ENCODE measurements around the gene KRTAP5-3. TPM values are rescaled to one million over a fixed set of nuclear protein-coding genes. Genes with fewer than 3 reads are reported as not detected.
"Not testable (repeated sequence)": the region's sequence is repeated elsewhere in the genome, so short reads cannot be mapped to it uniquely, and the experiment has no call there.

KRTAP5-3 gene
- total and polyA plus RNA-seq, 9 of the 15 experiments (the other 6 are each of a cell fraction or from before 2014, with no cell fraction given): not detected

DNA sequence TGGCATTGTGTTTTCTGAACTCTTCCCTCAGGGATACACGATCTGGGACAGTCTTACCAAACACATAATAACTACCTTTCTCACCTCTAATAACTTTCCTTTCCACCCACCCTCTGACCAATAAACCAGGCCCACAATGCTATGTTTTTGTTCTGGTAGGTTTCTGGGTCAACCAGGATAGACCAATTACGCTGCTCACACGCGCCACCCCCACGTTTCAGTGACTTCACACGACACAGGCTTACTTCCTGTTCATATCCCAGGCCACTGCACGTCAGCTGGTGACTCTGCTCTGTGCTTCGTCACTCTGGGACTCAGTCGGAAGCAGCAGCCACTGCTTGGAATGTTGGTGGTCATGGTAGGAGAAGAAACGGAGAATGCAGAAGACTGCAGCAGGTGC, 11.2 kb upstream of the KRTAP5-3 start (continued):
- TF ChIP-seq, protein P1, sequence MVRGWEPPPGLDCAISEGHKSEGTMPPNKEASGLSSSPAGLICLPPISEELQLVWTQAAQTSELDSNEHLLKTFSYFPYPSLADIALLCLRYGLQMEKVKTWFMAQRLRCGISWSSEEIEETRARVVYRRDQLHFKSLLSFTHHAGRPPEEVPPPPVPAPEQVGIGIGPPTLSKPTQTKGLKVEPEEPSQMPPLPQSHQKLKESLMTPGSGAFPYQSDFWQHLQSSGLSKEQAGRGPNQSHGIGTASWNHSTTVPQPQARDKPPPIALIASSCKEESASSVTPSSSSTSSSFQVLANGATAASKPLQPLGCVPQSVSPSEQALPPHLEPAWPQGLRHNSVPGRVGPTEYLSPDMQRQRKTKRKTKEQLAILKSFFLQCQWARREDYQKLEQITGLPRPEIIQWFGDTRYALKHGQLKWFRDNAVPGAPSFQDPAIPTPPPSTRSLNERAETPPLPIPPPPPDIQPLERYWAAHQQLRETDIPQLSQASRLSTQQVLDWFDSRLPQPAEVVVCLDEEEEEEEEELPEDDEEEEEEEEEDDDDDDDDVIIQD (CRISPR knock-in tag; IDR thresholded peaks at IDR 0.05): no peak
- TF ChIP-seq, protein P2, sequence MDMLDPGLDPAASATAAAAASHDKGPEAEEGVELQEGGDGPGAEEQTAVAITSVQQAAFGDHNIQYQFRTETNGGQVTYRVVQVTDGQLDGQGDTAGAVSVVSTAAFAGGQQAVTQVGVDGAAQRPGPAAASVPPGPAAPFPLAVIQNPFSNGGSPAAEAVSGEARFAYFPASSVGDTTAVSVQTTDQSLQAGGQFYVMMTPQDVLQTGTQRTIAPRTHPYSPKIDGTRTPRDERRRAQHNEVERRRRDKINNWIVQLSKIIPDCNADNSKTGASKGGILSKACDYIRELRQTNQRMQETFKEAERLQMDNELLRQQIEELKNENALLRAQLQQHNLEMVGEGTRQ (CRISPR knock-in tag; IDR thresholded peaks at IDR 0.05): no peak
- TF ChIP-seq ASH1L (IDR thresholded peaks at IDR 0.05; ENCODE audit: borderline replicate concordance, low read depth, partially characterized antibody): no peak

DNA sequence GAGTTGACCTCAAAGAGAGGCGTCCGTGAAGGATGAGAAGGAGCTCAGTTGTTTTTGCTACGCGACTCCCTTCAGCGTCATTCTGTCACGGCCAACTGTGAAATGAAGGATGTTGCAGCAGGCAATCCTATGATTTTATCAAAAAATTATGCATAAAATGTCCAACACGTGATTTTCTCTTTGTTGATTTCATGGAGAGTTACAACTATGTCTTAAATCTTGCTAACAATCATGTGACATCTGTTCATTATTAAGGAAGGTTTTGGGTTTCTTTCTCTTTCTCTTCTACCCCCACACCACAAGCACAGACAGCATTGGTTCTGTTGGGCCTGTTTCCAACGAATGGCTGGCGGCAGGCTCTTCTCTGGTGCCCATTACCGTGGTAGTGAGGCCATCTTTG, 10.0 kb upstream of the KRTAP5-3 start:
- BruUV-seq (replicated peaks): no TSS peak
- H3K4me2 ChIP-seq (ENCODE audit: insufficient read depth, low read length): no peak overlapping the region
- ChIA-PET CTCF (ENCODE audit: low intra/inter-chr PET ratio) (no interaction called here), POLR2A (interaction anchor here (0.6 kb wide), 1 partner anchor 34 kb away, joined by 3 read pairs; no protein-coding TSS in a partner anchor)
- H3K4me1 ChIP-seq (replicated peaks in 1 of 2; ENCODE audit: control insufficient read depth in 2 of 2, insufficient read depth in 2 of 2, low read length in 2 of 2): peaks cover 0 to 2% of the 10 kb centered on the region in 2 experiments; a peak in 2 of 5 replicates
- H3K79me2 ChIP-seq (ENCODE audit: control insufficient read depth, insufficient read depth, low read length): no peaks in the 10 kb centered on the region
- no peaks in the 10 kb centered on the region for H3K36me3 ChIP-seq (ENCODE audit: control insufficient read depth, insufficient read depth, low read length)
- 0 out of 2 replicates have a peak, but pooled peaks cover 1% of the 10 kb centered on the region for H3K9me3 ChIP-seq (replicated peaks; ENCODE audit: control insufficient read depth, insufficient read depth, low read depth, low read length)
- no peak overlapping the region for H3K4me3 ChIP-seq
- H3K27me3 ChIP-seq (ENCODE audit: control insufficient read depth in 2 of 2, insufficient read depth in 2 of 2, low read length in 2 of 2): peaks cover 0 to 19% of the 10 kb centered on the region in 2 experiments; a peak in 3 of 5 replicates
- WGBS (ENCODE audit: insufficient coverage, low coverage, missing lambda C conversion rate): 31% methylated on average over 10 of the region's 10 CpGs
- H3K27ac ChIP-seq (ENCODE audit: extremely low read depth, low read depth, low read length): no peak overlapping the region
- H3K9ac ChIP-seq (ENCODE audit: insufficient read depth in 1 of 2, low read depth in 2 of 2, low read length in 2 of 2): no peak overlapping the region
- no peak overlapping the region for H2AFZ ChIP-seq (ENCODE audit: low read depth, low read length)
- ATAC-seq (no peak), FAIRE-seq (no peak), DNase-seq (ENCODE audit: extremely low read depth in 1 of 4, low spot score in 3 of 4) (no peak)
- in situ Hi-C loops (cut with MboI) (no loop called here), intact Hi-C loops (cut with micrococcal nuclease) (no loop called here)
- H3K9me1 ChIP-seq (ENCODE audit: control insufficient read depth, insufficient read depth, low read length): no peaks in the 10 kb centered on the region
- TF ChIP-seq HLTF (IDR thresholded peaks at IDR 0.05): no peak
- TF ChIP-seq, protein P3, sequence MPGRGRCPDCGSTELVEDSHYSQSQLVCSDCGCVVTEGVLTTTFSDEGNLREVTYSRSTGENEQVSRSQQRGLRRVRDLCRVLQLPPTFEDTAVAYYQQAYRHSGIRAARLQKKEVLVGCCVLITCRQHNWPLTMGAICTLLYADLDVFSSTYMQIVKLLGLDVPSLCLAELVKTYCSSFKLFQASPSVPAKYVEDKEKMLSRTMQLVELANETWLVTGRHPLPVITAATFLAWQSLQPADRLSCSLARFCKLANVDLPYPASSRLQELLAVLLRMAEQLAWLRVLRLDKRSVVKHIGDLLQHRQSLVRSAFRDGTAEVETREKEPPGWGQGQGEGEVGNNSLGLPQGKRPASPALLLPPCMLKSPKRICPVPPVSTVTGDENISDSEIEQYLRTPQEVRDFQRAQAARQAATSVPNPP (IDR thresholded peaks at IDR 0.05; ENCODE audit: borderline replicate concordance, insufficient read depth, insufficient read length): no peak
- TF ChIP-seq, protein P4, sequence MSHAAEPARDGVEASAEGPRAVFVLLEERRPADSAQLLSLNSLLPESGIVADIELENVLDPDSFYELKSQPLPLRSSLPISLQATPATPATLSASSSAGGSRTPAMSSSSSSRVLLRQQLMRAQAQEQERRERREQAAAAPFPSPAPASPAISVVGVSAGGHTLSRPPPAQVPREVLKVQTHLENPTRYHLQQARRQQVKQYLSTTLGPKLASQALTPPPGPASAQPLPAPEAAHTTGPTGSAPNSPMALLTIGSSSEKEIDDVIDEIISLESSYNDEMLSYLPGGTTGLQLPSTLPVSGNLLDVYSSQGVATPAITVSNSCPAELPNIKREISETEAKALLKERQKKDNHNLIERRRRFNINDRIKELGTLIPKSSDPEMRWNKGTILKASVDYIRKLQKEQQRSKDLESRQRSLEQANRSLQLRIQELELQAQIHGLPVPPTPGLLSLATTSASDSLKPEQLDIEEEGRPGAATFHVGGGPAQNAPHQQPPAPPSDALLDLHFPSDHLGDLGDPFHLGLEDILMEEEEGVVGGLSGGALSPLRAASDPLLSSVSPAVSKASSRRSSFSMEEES (CRISPR knock-in tag; IDR thresholded peaks at IDR 0.05): peak; percentile 54
- H4K20me1 ChIP-seq (replicated peaks; ENCODE audit: control insufficient read depth, insufficient read depth, low read length): peaks cover 6% of the 10 kb centered on the region; the same call in 1 of the 2 replicates

DNA sequence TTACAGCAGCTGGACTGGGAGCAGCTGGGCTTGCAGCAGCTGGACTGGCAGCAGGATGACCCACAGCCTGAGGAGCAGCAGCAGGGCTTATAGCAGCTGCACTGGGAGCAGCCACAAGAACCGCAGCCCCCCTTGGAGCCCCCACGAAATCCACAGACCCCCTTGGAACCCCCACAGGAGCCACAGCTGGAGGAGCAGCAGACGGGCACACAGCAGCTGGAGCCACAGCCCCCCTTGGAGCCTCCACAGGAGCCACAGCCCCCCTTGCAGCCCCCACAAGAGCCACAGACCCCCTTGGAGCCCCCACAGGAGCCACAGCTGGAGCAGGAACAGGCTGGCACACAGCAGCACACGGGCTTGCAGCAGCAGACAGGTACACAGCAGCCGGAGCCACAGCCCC, 362 bp downstream of the KRTAP5-3 start:
- H3K9me1 ChIP-seq (ENCODE audit: control insufficient read depth, insufficient read depth, low read length); BruUV-seq (replicated peaks); ATAC-seq; H3K9ac ChIP-seq (ENCODE audit: insufficient read depth in 1 of 2, low read depth in 2 of 2, low read length in 2 of 2); in situ Hi-C loops (cut with MboI); H3K4me1 ChIP-seq (replicated peaks in 1 of 2; ENCODE audit: control insufficient read depth in 2 of 2, insufficient read depth in 2 of 2, low read length in 2 of 2); intact Hi-C loops (cut with micrococcal nuclease); CTCF ChIA-PET (ENCODE audit: low intra/inter-chr PET ratio); H3K27ac ChIP-seq (ENCODE audit: extremely low read depth, low read depth, low read length); H3K36me3 ChIP-seq (ENCODE audit: control insufficient read depth, insufficient read depth, low read length); H2AFZ ChIP-seq (ENCODE audit: low read depth, low read length); FAIRE-seq; DNase-seq (ENCODE audit: extremely low read depth in 1 of 4, low spot score in 3 of 4); H3K4me2 ChIP-seq (ENCODE audit: insufficient read depth, low read length); H3K4me3 ChIP-seq; H4K20me1 ChIP-seq (replicated peaks; ENCODE audit: control insufficient read depth, insufficient read depth, low read length); H3K79me2 ChIP-seq (ENCODE audit: control insufficient read depth, insufficient read depth, low read length); H3K9me3 ChIP-seq (replicated peaks; ENCODE audit: control insufficient read depth, insufficient read depth, low read depth, low read length): not testable (repeated sequence)
- peaks cover 14 to 59% of the 10 kb centered on the region in 2 experiments for H3K27me3 ChIP-seq (ENCODE audit: control insufficient read depth in 2 of 2, insufficient read depth in 2 of 2, low read length in 2 of 2)
- WGBS (ENCODE audit: insufficient coverage, low coverage, missing lambda C conversion rate): 3% methylated on average over 5 of the region's 5 CpGs
- POLR2A ChIA-PET: interaction anchor here (1.1 kb wide), 1 partner anchor 21 kb away, joined by 3 read pairs; no protein-coding TSS in a partner anchor

Data from K562 (cell line).